Endothelial cell of umbilical vein (primary cell): ENCODE results near the gene SLC44A2. TPM values are rescaled to one million over a fixed set of nuclear protein-coding genes. Genes with fewer than 3 reads are reported as not detected.

ENCODE experiments used
- BruUV-seq: library from RNA; stranded (reverse); fragments of 400-500 nt; replicated peaks from 2 replicates; lab custom pipeline; 2021; lab: Mats Ljungman, UMichigan
- CTCF ChIA-PET: fragments of 300-600, 350-600 bp; sonication (Branson Sonifier 250); formaldehyde crosslinking; loops from one replicate; lab custom pipeline; 2021; ENCODE audit warnings: antibody characterized with exemption, inconsistent platforms; lab: Charles Lee
- POLR2A ChIA-PET: fragments of 300-600, 350-600 bp; sonication (Branson Sonifier 250); formaldehyde crosslinking; loops from one replicate; lab custom pipeline; 2021; ENCODE audit warnings: antibody characterized with exemption, inconsistent platforms; lab: Charles Lee
- DNase-seq: peaks from one replicate; pipeline ENCODE4 v3.0.0-alpha.2; 2011; ENCODE audit warnings: low read depth, low spot score
- FAIRE-seq: peaks from 2 replicates; lab custom pipeline; 2011; peaks lifted over from hg19 to GRCh38; lab: Jason Lieb, UNC
- H2AFZ ChIP-seq: 2 replicates; pipeline ENCODE4 v1.6.0; 2012; ENCODE audit warnings: low read depth, low read length, control low read depth, inconsistent platforms
- H3K27ac ChIP-seq: 2 replicates; pipeline ENCODE4 v1.5.1; 2011; ENCODE audit warnings: low read depth, mild to moderate bottlenecking, control low read depth, low read length, moderate library complexity; ENCODE audit not compliant: insufficient read depth
- H3K27me3 ChIP-seq, 2 experiments: 2 replicates each; pipeline versions ENCODE4 v1.6.0 to v1.6.1; 2011; ENCODE audit warnings: low read length in 2 of 2, mixed read lengths in 1 of 2; ENCODE audit not compliant: control insufficient read depth in 2 of 2, insufficient read depth in 2 of 2
- H3K36me3 ChIP-seq, 2 experiments: 2 replicates in 1 of 2; 3 replicates in 1 of 2; pipeline ENCODE4 v1.5.1; 2011; ENCODE audit warnings: low read length in 2 of 2, mild to moderate bottlenecking in 1 of 2, moderate library complexity in 1 of 2; ENCODE audit not compliant: control insufficient read depth in 2 of 2, insufficient read depth in 2 of 2; ENCODE audit errors: extremely low read depth in 1 of 2
- H3K4me1 ChIP-seq: 3 replicates; pipeline ENCODE4 v1.5.1; 2011; ENCODE audit warnings: mild to moderate bottlenecking, low read length; ENCODE audit not compliant: control insufficient read depth, insufficient read depth; ENCODE audit errors: extremely low read depth
- H3K4me2 ChIP-seq: 2 replicates; pipeline ENCODE4 v1.6.1; 2011; ENCODE audit warnings: low read length, control low read depth, mixed read lengths; ENCODE audit not compliant: insufficient read depth
- H3K4me3 ChIP-seq, 3 experiments: fragments of 200-600 bp in 1 of 3; sonication (generic), shearing (Covaris generic) in 1 of 3; replicated peaks in 1 of 3; 2 replicates each; pipeline ENCODE4 v1.5.1; 2011 to 2016; ENCODE audit warnings: control low read depth in 3 of 3, low read length in 3 of 3, mild to moderate bottlenecking in 2 of 3, inconsistent platforms in 1 of 3, low read depth in 1 of 3, moderate library complexity in 1 of 3; ENCODE audit not compliant: insufficient read depth in 1 of 3
- H3K79me2 ChIP-seq: 2 replicates; pipeline ENCODE4 v1.6.0; 2012; ENCODE audit warnings: low read length, inconsistent platforms; ENCODE audit not compliant: control insufficient read depth, insufficient read depth
- H3K9ac ChIP-seq: replicated peaks from 2 replicates; pipeline ENCODE3; 2011; ENCODE audit warnings: low read length, control low read depth; ENCODE audit not compliant: insufficient read depth; ENCODE audit errors: extremely low read depth
- H3K9me1 ChIP-seq: replicated peaks from 3 replicates; pipeline ENCODE4 v1.6.0; 2011; ENCODE audit warnings: mild to moderate bottlenecking, low read length; ENCODE audit not compliant: control insufficient read depth, insufficient read depth; ENCODE audit errors: extremely low read depth
- H3K9me3 ChIP-seq: replicated peaks from 2 replicates; pipeline ENCODE4 v1.5.1; 2012; ENCODE audit warnings: low read length, inconsistent platforms; ENCODE audit not compliant: control insufficient read depth, insufficient read depth
- H4K20me1 ChIP-seq: replicated peaks from 2 replicates; pipeline ENCODE3; 2011; ENCODE audit warnings: mild to moderate bottlenecking, low read length; ENCODE audit not compliant: control insufficient read depth, insufficient read depth; ENCODE audit errors: extremely low read depth
- EZH2 ChIP-seq: IDR thresholded peaks from 2 replicates; pipeline ENCODE4 v1.6.1; 2012; ENCODE audit warnings: borderline replicate concordance, low read depth, mild to moderate bottlenecking, moderate library complexity, low read length, inconsistent platforms; ENCODE audit not compliant: severe bottlenecking
- FOS ChIP-seq: IDR thresholded peaks from 2 replicates; pipeline ENCODE4 v1.6.1; 2011; ENCODE audit warnings: mild to moderate bottlenecking, low read length, moderate library complexity, borderline replicate concordance; ENCODE audit not compliant: insufficient read depth
- GATA2 ChIP-seq: IDR thresholded peaks from 2 replicates; pipeline ENCODE4 v1.7.0; 2011; ENCODE audit warnings: low read depth, mild to moderate bottlenecking, moderate library complexity, mixed read lengths, low read length; ENCODE audit not compliant: insufficient read length, insufficient read depth
- JUN ChIP-seq: IDR thresholded peaks from 2 replicates; pipeline ENCODE4 v1.6.1; 2011; ENCODE audit warnings: borderline replicate concordance, low read depth; ENCODE audit not compliant: insufficient read length, insufficient read depth
- MYC ChIP-seq: IDR thresholded peaks from one replicate; pipeline ENCODE4 v1.6.1; 2011; ENCODE audit warnings: mild to moderate bottlenecking, low read depth, low read length
- POLR2A ChIP-seq: IDR thresholded peaks from 2 replicates; pipeline ENCODE4 v1.6.1; 2012; ENCODE audit warnings: low read depth, mild to moderate bottlenecking, control low read depth, low read length
- POLR2AphosphoS5 ChIP-seq: IDR thresholded peaks from 2 replicates; pipeline ENCODE4 v1.6.1; 2012; ENCODE audit warnings: low read depth, mild to moderate bottlenecking, control low read depth, low read length, moderate library complexity; ENCODE audit not compliant: insufficient read depth
- dilution Hi-C: fragments of 300-500 bp; cut with MboI; formaldehyde crosslinking; loops from one replicate; pipeline ENCODE4 v1.15.0; 2019; ENCODE audit warnings: low sequenced_read_pairs; ENCODE audit not compliant: extremely low pct_ligation_motif_present
- intact Hi-C: fragments of 100-400 bp; cut with micrococcal nuclease; formaldehyde crosslinking; loops from one replicate; pipeline ENCODE4 v1.10.0; 2022
- polyA plus RNA-seq, 4 experiments: library from polyadenylated mRNA; depleted of rRNA in 3 of 4; stranded (reverse) in 3 of 4; unstranded in 1 of 4; fragments of >200 nt; gene quantifications; 2 replicates each; pipeline versions ENCODE4 v1.2.1 to v1.2.3, GENCODE V29; 2011 to 2012; ENCODE audit warnings: missing spikeins in 1 of 4
- total RNA-seq: library from RNA; stranded (reverse); gene quantifications from 2 replicates; pipeline ENCODE4 v1.2.3, GENCODE V29; 2021
- TF ChIP-seq, protein P1 (sequence below): IDR thresholded peaks from 2 replicates; pipeline ENCODE4 v1.6.1; 2011; ENCODE audit not compliant: insufficient read depth, insufficient read length
- TF ChIP-seq, protein P2 (sequence below), 2 donors: IDR thresholded peaks; 1 replicate in 1 of 2; 2 replicates in 1 of 2; pipeline ENCODE4 v1.5.1; 2011; ENCODE audit warnings: low read length in 2 of 2, mild to moderate bottlenecking in 2 of 2, moderate library complexity in 2 of 2, control low read depth in 1 of 2, inconsistent platforms in 1 of 2, low read depth in 1 of 2; ENCODE audit not compliant: insufficient read depth in 1 of 2; ENCODE audit errors: extremely low read depth in 1 of 2

Gene SLC44A2
- total and polyA plus RNA-seq, 2 donors (not counting 3 experiments of a cell fraction or from before 2014, with no cell fraction given), result 97.7 to 130 TPM

DNA sequence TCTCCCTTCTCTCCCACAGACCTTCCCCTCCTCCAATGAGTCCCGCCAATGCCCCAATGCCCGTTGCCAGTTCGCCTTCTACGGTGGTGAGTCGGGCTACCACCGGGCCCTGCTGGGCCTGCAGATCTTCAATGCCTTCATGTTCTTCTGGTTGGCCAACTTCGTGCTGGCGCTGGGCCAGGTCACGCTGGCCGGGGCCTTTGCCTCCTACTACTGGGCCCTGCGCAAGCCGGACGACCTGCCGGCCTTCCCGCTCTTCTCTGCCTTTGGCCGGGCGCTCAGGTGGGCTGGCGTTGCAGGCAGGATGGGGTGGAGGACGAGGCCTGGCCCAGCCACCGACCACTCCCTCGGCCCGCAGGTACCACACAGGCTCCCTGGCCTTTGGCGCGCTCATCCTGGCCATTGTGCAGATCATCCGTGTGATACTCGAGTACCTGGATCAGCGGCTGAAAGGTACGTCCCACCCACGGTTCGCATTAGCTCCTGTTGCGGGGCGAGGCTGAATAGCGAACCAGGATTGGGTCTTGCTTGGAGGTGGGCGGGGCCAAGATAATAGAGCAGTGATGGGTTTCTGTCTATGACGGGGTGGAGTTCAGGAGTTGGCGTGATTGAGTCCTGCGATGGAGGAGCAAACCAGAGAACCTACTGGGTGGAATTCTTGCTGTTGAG lies 11.1 kb downstream of the SLC44A2 start:
- peaks cover 7 to 52% of the 10 kb centered on the region in 2 experiments for H3K36me3 ChIP-seq
- no peak for FAIRE-seq

DNA sequence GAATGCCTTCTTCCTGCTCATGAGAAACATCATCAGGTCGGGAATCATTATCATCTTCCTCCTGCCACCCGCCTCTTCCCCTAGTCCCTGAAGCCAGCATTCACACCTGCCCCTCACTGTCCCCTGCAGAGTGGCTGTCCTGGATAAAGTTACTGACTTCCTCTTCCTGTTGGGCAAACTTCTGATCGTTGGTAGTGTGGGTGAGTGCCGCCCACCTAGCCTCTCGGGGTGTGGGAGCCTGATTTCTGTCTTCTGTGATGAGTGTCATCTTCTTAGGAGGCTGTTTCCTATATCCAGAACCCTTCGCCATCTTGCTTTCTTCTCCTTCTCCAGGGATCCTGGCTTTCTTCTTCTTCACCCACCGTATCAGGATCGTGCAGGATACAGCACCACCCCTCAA lies 12.5 kb downstream of the SLC44A2 start:
- H3K9me3 ChIP-seq, result no peaks in the 10 kb centered on the region
- CTCF ChIA-PET, result interaction anchor here (1.0 kb wide), 1 partner anchor 56 kb away, joined by 3 read pairs; no protein-coding TSS in a partner anchor
- H2AFZ ChIP-seq, result no peak overlapping the region
- no peaks in the 10 kb centered on the region for H3K9me1 ChIP-seq
- no peak overlapping the region for H3K4me3 ChIP-seq
- FAIRE-seq, result no peak
- intact Hi-C loops (no loop called here), dilution Hi-C loops (no loop called here)
- no TSS peak for BruUV-seq
- H3K36me3 ChIP-seq, result peaks cover 7 to 47% of the 10 kb centered on the region in 2 experiments
- DNase-seq, result no peak
- TF ChIP-seq, protein P1, sequence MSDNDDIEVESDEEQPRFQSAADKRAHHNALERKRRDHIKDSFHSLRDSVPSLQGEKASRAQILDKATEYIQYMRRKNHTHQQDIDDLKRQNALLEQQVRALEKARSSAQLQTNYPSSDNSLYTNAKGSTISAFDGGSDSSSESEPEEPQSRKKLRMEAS, result no peak
- no peak for TF ChIP-seq POLR2AphosphoS5
- TF ChIP-seq EZH2, result no peak
- TF ChIP-seq POLR2A, result no peak
- TF ChIP-seq MYC, result no peak
- no peak for TF ChIP-seq JUN
- TF ChIP-seq, protein P2, sequence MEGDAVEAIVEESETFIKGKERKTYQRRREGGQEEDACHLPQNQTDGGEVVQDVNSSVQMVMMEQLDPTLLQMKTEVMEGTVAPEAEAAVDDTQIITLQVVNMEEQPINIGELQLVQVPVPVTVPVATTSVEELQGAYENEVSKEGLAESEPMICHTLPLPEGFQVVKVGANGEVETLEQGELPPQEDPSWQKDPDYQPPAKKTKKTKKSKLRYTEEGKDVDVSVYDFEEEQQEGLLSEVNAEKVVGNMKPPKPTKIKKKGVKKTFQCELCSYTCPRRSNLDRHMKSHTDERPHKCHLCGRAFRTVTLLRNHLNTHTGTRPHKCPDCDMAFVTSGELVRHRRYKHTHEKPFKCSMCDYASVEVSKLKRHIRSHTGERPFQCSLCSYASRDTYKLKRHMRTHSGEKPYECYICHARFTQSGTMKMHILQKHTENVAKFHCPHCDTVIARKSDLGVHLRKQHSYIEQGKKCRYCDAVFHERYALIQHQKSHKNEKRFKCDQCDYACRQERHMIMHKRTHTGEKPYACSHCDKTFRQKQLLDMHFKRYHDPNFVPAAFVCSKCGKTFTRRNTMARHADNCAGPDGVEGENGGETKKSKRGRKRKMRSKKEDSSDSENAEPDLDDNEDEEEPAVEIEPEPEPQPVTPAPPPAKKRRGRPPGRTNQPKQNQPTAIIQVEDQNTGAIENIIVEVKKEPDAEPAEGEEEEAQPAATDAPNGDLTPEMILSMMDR (IDR thresholded peaks at IDR 0.05; ENCODE audit: extremely low read depth in 1 of 2, insufficient read depth in 1 of 2, low read depth in 1 of 2, low read length in 2 of 2), result no peak
- no peak for TF ChIP-seq FOS
- TF ChIP-seq GATA2, result no peak
- no peaks in the 10 kb centered on the region for H3K79me2 ChIP-seq
- no peaks in the 10 kb centered on the region for H3K4me1 ChIP-seq
- no peaks in the 10 kb centered on the region for H4K20me1 ChIP-seq
- POLR2A ChIA-PET, result interaction anchor here (0.6 kb wide), 1 partner anchor 62 kb away, joined by 3 read pairs; no protein-coding TSS in a partner anchor
- H3K4me2 ChIP-seq, result no peak overlapping the region
- no peak overlapping the region for H3K27ac ChIP-seq
- no peaks in the 10 kb centered on the region for H3K27me3 ChIP-seq
- no peak overlapping the region for H3K9ac ChIP-seq

More for the DNA sequence above, 11.1 kb downstream of the SLC44A2 start:
- H4K20me1 ChIP-seq, result no peaks in the 10 kb centered on the region
- ChIA-PET CTCF (interaction anchor here (1.5 kb wide), 1 partner anchor 8 kb away, joined by 8 read pairs; no protein-coding TSS in a partner anchor), POLR2A (no interaction called here)
- no peak overlapping the region for H3K4me2 ChIP-seq
- H2AFZ ChIP-seq, result no peak overlapping the region
- intact Hi-C loops, result no loop called here
- dilution Hi-C loops, result no loop called here
- H3K4me1 ChIP-seq, result no peaks in the 10 kb centered on the region
- no TSS peak for BruUV-seq
- H3K79me2 ChIP-seq, result no peaks in the 10 kb centered on the region
- H3K9ac ChIP-seq, result no peak overlapping the region
- TF ChIP-seq GATA2 (no peak), FOS (no peak), EZH2 (no peak), MYC (no peak)
- TF ChIP-seq, protein P1, result no peak
- H3K9me3 ChIP-seq, result no peaks in the 10 kb centered on the region
- H3K9me1 ChIP-seq, result no peaks in the 10 kb centered on the region
- H3K27ac ChIP-seq, result no peak overlapping the region
- no peak for DNase-seq
- H3K27me3 ChIP-seq, result no peaks in the 10 kb centered on the region
- no peak overlapping the region for H3K4me3 ChIP-seq
